Stomach (tissue), 4 donors: ENCODE results near the gene NCKAP5.

Experiments used
- CTCF ChIP-seq, 7 experiments: fragments of 450-650 bp in 4 of 7; fragments of 200-600 bp in 3 of 7; sonication (generic) in 3 of 7; IDR thresholded peaks; one replicate each; pipeline ENCODE4 v1.5.1; 2016 to 2019; ENCODE audit warnings: antibody characterized with exemption in 7 of 7, control low read depth in 2 of 7, mild to moderate bottlenecking in 1 of 7
- POLR2A ChIP-seq, 4 donors: fragments of 450-650 bp; IDR thresholded peaks; one replicate each; pipeline ENCODE4 v1.6.1; 2016; ENCODE audit warnings: antibody characterized with exemption in 4 of 4, control low read depth in 2 of 4, mild to moderate bottlenecking in 1 of 4, moderate library complexity in 1 of 4

- TF ChIP-seq POLR2A (IDR thresholded peaks at IDR 0.05), result no peak
- TF ChIP-seq CTCF (IDR thresholded peaks at IDR 0.05), result no peak
Measured at GRCh38 chr2:133413863-133414262, 154.4 kb downstream of the NCKAP5 start.
